HEK293 (cell line): ENCODE measurements around the gene PCNA.

ENCODE experiments used
- CTCF ChIA-PET: fragments of 350-600 bp; formaldehyde crosslinking; extraction: SDS; loops from one replicate; lab custom pipeline; 2021; ENCODE audit warnings: antibody characterized with exemption; lab: Yijun Ruan, JAX
- POLR2A ChIA-PET: fragments of 300-600 bp; formaldehyde crosslinking; extraction: SDS; loops from one replicate; lab custom pipeline; 2020; ENCODE audit warnings: antibody characterized with exemption, inconsistent platforms; lab: Yijun Ruan, JAX
- H3K27ac ChIP-seq: fragments of 200-500 bp; sonication (Bioruptor generic); 2 replicates; pipeline ENCODE4 v1.5.1; 2014; ENCODE audit warnings: low read depth, low read length, control low read depth, inconsistent platforms; ENCODE audit errors: extremely low read depth
- H3K36me3 ChIP-seq, 2 experiments: fragments of 200-500 bp in 1 of 2; sonication (Bioruptor generic) in 1 of 2; 1 replicate in 1 of 2; 2 replicates in 1 of 2; pipeline ENCODE4 v1.5.1; 2014 to 2017; ENCODE audit warnings: inconsistent platforms in 2 of 2, low read length in 2 of 2; ENCODE audit not compliant: control insufficient read depth in 2 of 2, insufficient read depth in 1 of 2
- H3K4me1 ChIP-seq: fragments of 200-500 bp; sonication (Bioruptor generic); 2 replicates; pipeline ENCODE4 v1.5.1; 2014; ENCODE audit warnings: mild to moderate bottlenecking, low read length, inconsistent platforms; ENCODE audit not compliant: control insufficient read depth, insufficient read depth
- H3K4me3 ChIP-seq: 2 replicates; pipeline ENCODE4 v1.5.1; 2011; ENCODE audit warnings: low read depth, mild to moderate bottlenecking, control low read depth, low read length, moderate library complexity
- H3K9me3 ChIP-seq: fragments of 200-500 bp; sonication (Bioruptor generic); 2 replicates; pipeline ENCODE4 v1.5.1; 2014; ENCODE audit warnings: low read depth, low read length, inconsistent platforms; ENCODE audit not compliant: control insufficient read depth, insufficient read depth
- PATZ1 ChIP-seq: fragments of 450-650 bp; formaldehyde crosslinking; IDR thresholded peaks from 2 replicates; pipeline ENCODE4 v1.5.1; 2016; ENCODE audit warnings: missing biosample characterization, missing genetic modification characterization
- SCRT1 ChIP-seq: fragments of 450-650 bp; formaldehyde crosslinking; IDR thresholded peaks from 2 replicates; pipeline ENCODE4 v1.5.1; 2016; ENCODE audit warnings: missing biosample characterization, missing genetic modification characterization, borderline replicate concordance
- SCRT2 ChIP-seq: fragments of 450-650 bp; formaldehyde crosslinking; IDR thresholded peaks from 2 replicates; pipeline ENCODE4 v1.5.1; 2016; ENCODE audit warnings: missing biosample characterization, missing genetic modification characterization
- ZBTB1 ChIP-seq: fragments of 450-650 bp; formaldehyde crosslinking; IDR thresholded peaks from 2 replicates; pipeline ENCODE4 v1.5.1; 2016; ENCODE audit warnings: missing biosample characterization, missing genetic modification characterization
- ZBTB10 ChIP-seq: fragments of 450-650 bp; formaldehyde crosslinking; IDR thresholded peaks from 2 replicates; pipeline ENCODE4 v1.5.1; 2016; ENCODE audit warnings: missing biosample characterization, missing genetic modification characterization
- ZBTB11 ChIP-seq: fragments of 450-650 bp; formaldehyde crosslinking; conservative IDR thresholded peaks from 2 replicates; pipeline ENCODE4 v1.5.1; 2016; ENCODE audit warnings: low read depth, missing biosample characterization, missing genetic modification characterization
- ZNF19 ChIP-seq: fragments of 450-650 bp; formaldehyde crosslinking; IDR thresholded peaks from 2 replicates; pipeline ENCODE4; 2016; ENCODE audit warnings: missing biosample characterization, missing genetic modification characterization, low read depth
- ZNF221 ChIP-seq: fragments of 450-650 bp; formaldehyde crosslinking; IDR thresholded peaks from 2 replicates; pipeline ENCODE4 v1.5.1; 2017; ENCODE audit warnings: missing biosample characterization, missing genetic modification characterization, borderline replicate concordance
- ZNF302 ChIP-seq: fragments of 450-650 bp; formaldehyde crosslinking; IDR thresholded peaks from 2 replicates; pipeline ENCODE4 v1.5.1; 2016; ENCODE audit warnings: missing biosample characterization, missing genetic modification characterization, low read depth
- ZNF354C ChIP-seq: fragments of 450-650 bp; formaldehyde crosslinking; IDR thresholded peaks from 2 replicates; pipeline ENCODE4 v1.5.1; 2016; ENCODE audit warnings: missing biosample characterization, missing genetic modification characterization, low read depth, borderline replicate concordance
- ZNF391 ChIP-seq: fragments of 450-650 bp; formaldehyde crosslinking; IDR thresholded peaks from 2 replicates; pipeline ENCODE4 v1.5.1; 2016; ENCODE audit warnings: low read depth, missing biosample characterization, missing genetic modification characterization, borderline replicate concordance
- ZNF544 ChIP-seq: fragments of 450-650 bp; formaldehyde crosslinking; IDR thresholded peaks from 2 replicates; pipeline ENCODE4 v1.5.0; 2017; ENCODE audit warnings: missing biosample characterization, missing genetic modification characterization
- ZNF670 ChIP-seq: fragments of 450-650 bp; formaldehyde crosslinking; IDR thresholded peaks from 2 replicates; pipeline ENCODE4 v1.5.1; 2016; ENCODE audit warnings: missing biosample characterization, missing genetic modification characterization, low read depth
- ZSCAN5A ChIP-seq: fragments of 450-650 bp; formaldehyde crosslinking; IDR thresholded peaks from 2 replicates; pipeline ENCODE4 v1.5.1; 2016; ENCODE audit warnings: missing biosample characterization, missing genetic modification characterization

Gene PCNA

GRCh38 chr20:5156675-5157448 lies 37.1 kb upstream of the PCNA start (continued):
- TF ChIP-seq ZBTB10 (tag by site-specific recombination) (no peak), ZSCAN5A (no peak), ZNF670 (tag by site-specific recombination) (no peak), ZNF354C (tag by site-specific recombination) (no peak), ZBTB11 (no peak), ZNF221 (tag by site-specific recombination) (no peak)

- TF ChIP-seq SCRT1 (tag by site-specific recombination), result no peak
- no peak for TF ChIP-seq PATZ1 (tag by site-specific recombination)
- no peak for TF ChIP-seq ZNF544
- no peak for TF ChIP-seq ZBTB1
- TF ChIP-seq ZNF302, result no peak
- TF ChIP-seq ZNF19 (tag by site-specific recombination), result no peak
- TF ChIP-seq SCRT2 (tag by site-specific recombination), result no peak
- TF ChIP-seq ZNF391 (tag by site-specific recombination), result no peak
- H3K9me3 ChIP-seq, result no peaks in the 10 kb centered on the region
- no peak overlapping the region for H3K27ac ChIP-seq
- ChIA-PET CTCF (interaction anchor here (0.5 to 2.0 kb wide), 4 partner anchors 11 to 37 kb away, joined by 5 to 9 read pairs (median 7); partner anchors contain the start of gene CDS2), POLR2A (interaction anchor here (1.2 kb wide), 1 partner anchor 14 kb away, joined by 3 read pairs; no protein-coding TSS in a partner anchor)
- no peak overlapping the region for H3K4me3 ChIP-seq
- peaks cover 9% of the 10 kb centered on the region; the same call in 1 of the 2 replicates for H3K4me1 ChIP-seq
- no peaks in the 10 kb centered on the region; a peak in 1 of 3 replicates for H3K36me3 ChIP-seq
These were observed 35.6 kb upstream of the PCNA start for GRCh38 chr20:5155404-5155803.
